NCI-H2107 treated with DMSO at 0.1 percent for 48 hours (cell line): ENCODE measurements around the gene SLC28A2.
"Not testable (repeated sequence)": the region's sequence is repeated elsewhere in the genome, so short reads cannot be mapped to it uniquely, and the experiment has no call there.

ENCODE experiments used
- DNase-seq: peaks from one replicate; lab custom pipeline; 2025; ENCODE audit not compliant: unreplicated experiment; lab: John Stamatoyannopoulos, UW

SLC28A2 gene

GRCh38 chr15:45262906-45263461 is 10.9 kb downstream of the SLC28A2 start:
- no peak for DNase-seq

GRCh38 chr15:45263854-45264253 is 11.8 kb downstream of the SLC28A2 start:
- no peak for DNase-seq

- DNase-seq, result no peak
Measured at GRCh38 chr15:45265506-45265905, 13.5 kb downstream of the SLC28A2 start.

GRCh38 chr15:45268135-45268534 is 16.1 kb downstream of the SLC28A2 start:
- no peak for DNase-seq

- DNase-seq, result no peak
Measured at GRCh38 chr15:45274636-45275380, 22.8 kb downstream of the SLC28A2 start.

- DNase-seq, result no peak
Measured at GRCh38 chr15:45276831-45277230, 24.8 kb downstream of the SLC28A2 start.

- DNase-seq, result peak; percentile 89
Measured at GRCh38 chr15:45279024-45279698, 27.1 kb downstream of the SLC28A2 start.

GRCh38 chr15:45285413-45285812 is 33.4 kb downstream of the SLC28A2 start:
- no peak for DNase-seq

GRCh38 chr15:45287390-45287956 is 35.4 kb downstream of the SLC28A2 start:
- DNase-seq, result no peak

GRCh38 chr15:45288947-45289346 is 36.9 kb downstream of the SLC28A2 start:
- DNase-seq, result no peak

GRCh38 chr15:45291822-45292582 is 40.0 kb downstream of the SLC28A2 start:
- no peak for DNase-seq

GRCh38 chr15:45293326-45293725 is 41.3 kb downstream of the SLC28A2 start:
- DNase-seq, result not testable (repeated sequence)

GRCh38 chr15:45298964-45299378 is 46.9 kb downstream of the SLC28A2 start:
- not testable (repeated sequence) for DNase-seq

GRCh38 chr15:45304711-45305110 is 52.7 kb downstream of the SLC28A2 start:
- DNase-seq, result no peak

- DNase-seq, result no peak
Measured at GRCh38 chr15:45306105-45306504, 54.1 kb downstream of the SLC28A2 start.

GRCh38 chr15:45307230-45307924 is 55.3 kb downstream of the SLC28A2 start:
- DNase-seq, result no peak

- not testable (repeated sequence) for DNase-seq
Measured at GRCh38 chr15:45314117-45314516, 62.1 kb downstream of the SLC28A2 start.

GRCh38 chr15:45314960-45315359 is 62.9 kb downstream of the SLC28A2 start:
- DNase-seq, result no peak

GRCh38 chr15:45319472-45320214 is 67.6 kb downstream of the SLC28A2 start:
- DNase-seq, result no peak
